HCT116 (cell line): Measurements from ENCODE around the gene COL23A1. TPM values are rescaled to one million over a fixed set of nuclear protein-coding genes. Genes with fewer than 3 reads are reported as not detected.

Experiments used
- ATAC-seq: fragments of 200-7000 bp; cut with Tn5 transposase; 2 replicates; pipeline ENCODE4 v1.9.1; 2020; ENCODE audit warnings: mild to moderate bottlenecking, moderate library complexity
- BruUV-seq: library from RNA; stranded (reverse); fragments of 400-500 nt; replicated peaks from 2 replicates; lab custom pipeline; 2021; lab: Mats Ljungman, UMichigan
- CTCF ChIA-PET: fragments of 300-600 bp; sonication (Branson Sonifier 250); formaldehyde crosslinking; loops from one replicate; lab custom pipeline; 2021; ENCODE audit warnings: antibody characterized with exemption; lab: Charles Lee
- POLR2A ChIA-PET: fragments of 300-600, 350-600 bp; sonication (Branson Sonifier 250); formaldehyde crosslinking; loops from one replicate; lab custom pipeline; 2021; ENCODE audit warnings: antibody characterized with exemption; lab: Charles Lee
- RAD21 ChIA-PET, 2 experiments: fragments of 300-600 bp; sonication (Branson Sonifier 250); formaldehyde crosslinking; loops; one replicate each; lab custom pipeline; 2023; ENCODE audit warnings: low total read pairs in 2 of 2; ENCODE audit not compliant: uncharacterized antibody in 2 of 2, unreplicated experiment in 2 of 2, low non-redundant PET in 1 of 2; lab: Charles Lee
- DNase-seq: peaks from one replicate; pipeline ENCODE4 v3.0.0-alpha.2; 2010; ENCODE audit warnings: low read depth, low spot score
- H2AFZ ChIP-seq: fragments of 200-600 bp; shearing (Covaris generic), sonication (generic); 2 replicates; pipeline ENCODE4 v1.6.1; 2017; ENCODE audit warnings: low read depth, mixed run types, mixed read lengths, antibody characterized with exemption, low read length; ENCODE audit not compliant: poor library complexity, severe bottlenecking
- H3K27ac ChIP-seq: 2 replicates; pipeline ENCODE4 v1.5.1; 2012; ENCODE audit warnings: low read depth, low read length
- H3K27me3 ChIP-seq: fragments of 200-600 bp; sonication (generic); 2 replicates; pipeline ENCODE4 v1.6.1; 2016; ENCODE audit warnings: mixed run types, low read length, mixed read lengths; ENCODE audit not compliant: insufficient read depth
- H3K36me3 ChIP-seq, 2 experiments: fragments of 200-500 bp in 1 of 2; fragments of 200-600 bp in 1 of 2; sonication (Bioruptor generic) in 1 of 2; sonication (generic) in 1 of 2; 2 replicates each; pipeline versions ENCODE4 v1.5.1 to v1.6.1; 2014 to 2016; ENCODE audit warnings: low read length in 2 of 2, inconsistent platforms in 1 of 2, mixed read lengths in 1 of 2, mixed run types in 1 of 2; ENCODE audit not compliant: insufficient read depth in 2 of 2, control insufficient read depth in 1 of 2
- H3K4me1 ChIP-seq, 2 experiments: fragments of 200-600 bp in 1 of 2; sonication (generic) in 1 of 2; 2 replicates each; pipeline versions ENCODE4 v1.5.1 to v1.6.1; 2012 to 2017; ENCODE audit warnings: low read length in 2 of 2, inconsistent platforms in 1 of 2, mild to moderate bottlenecking in 1 of 2, mixed read lengths in 1 of 2, mixed run types in 1 of 2, moderate library complexity in 1 of 2; ENCODE audit not compliant: insufficient read depth in 2 of 2, control insufficient read depth in 1 of 2
- H3K4me2 ChIP-seq: fragments of 200-600 bp; sonication (generic); 2 replicates; pipeline ENCODE4 v1.6.1; 2017; ENCODE audit warnings: mixed run types, low read length, mixed read lengths
- H3K4me3 ChIP-seq, 2 experiments: fragments of 200-600 bp in 1 of 2; sonication (generic) in 1 of 2; replicated peaks in 1 of 2; 2 replicates each; pipeline ENCODE4 v1.5.1; 2011 to 2016; ENCODE audit warnings: low read length in 2 of 2, control low read depth in 1 of 2, low read depth in 1 of 2, mild to moderate bottlenecking in 1 of 2, mixed read lengths in 1 of 2, mixed run types in 1 of 2
- H3K79me2 ChIP-seq: fragments of 200-600 bp; sonication (generic); 2 replicates; pipeline ENCODE4 v1.6.1; 2017; ENCODE audit warnings: mild to moderate bottlenecking, mixed run types, low read length, moderate library complexity, mixed read lengths; ENCODE audit not compliant: insufficient read depth
- H3K9ac ChIP-seq: fragments of 200-600 bp; sonication (generic); 2 replicates; pipeline ENCODE4 v1.6.1; 2016; ENCODE audit warnings: low read length, mixed read lengths
- H3K9me2 ChIP-seq: fragments of 200-600 bp; sonication (generic), shearing (Covaris generic); 2 replicates; pipeline ENCODE4 v1.6.1; 2017; ENCODE audit warnings: mixed run types, mild to moderate bottlenecking, moderate library complexity; ENCODE audit not compliant: insufficient read depth
- H3K9me3 ChIP-seq, 2 experiments: fragments of 200-500 bp in 1 of 2; fragments of 200-600 bp in 1 of 2; sonication (Bioruptor generic) in 1 of 2; sonication (generic) in 1 of 2; 2 replicates each; pipeline ENCODE4 v1.6.1; 2014 to 2017; ENCODE audit warnings: low read length in 2 of 2, mixed read lengths in 2 of 2, inconsistent platforms in 1 of 2, low read depth in 1 of 2, mild to moderate bottlenecking in 1 of 2, mixed run types in 1 of 2, moderate library complexity in 1 of 2; ENCODE audit not compliant: control insufficient read depth in 1 of 2, insufficient read depth in 1 of 2
- H4K20me1 ChIP-seq: fragments of 200-600 bp; sonication (generic), shearing (Covaris generic); 2 replicates; pipeline ENCODE4 v1.6.1; 2017; ENCODE audit warnings: mixed run types, mild to moderate bottlenecking, moderate library complexity; ENCODE audit not compliant: insufficient read depth
- CEBPB ChIP-seq: IDR thresholded peaks from 2 replicates; pipeline ENCODE4 v1.6.1; 2012; ENCODE audit warnings: low read depth
- FOSL1 ChIP-seq: IDR thresholded peaks from 2 replicates; pipeline ENCODE4 v1.6.1; 2012; ENCODE audit warnings: low read depth
- JUND ChIP-seq: IDR thresholded peaks from 2 replicates; pipeline ENCODE4 v1.6.1; 2012
- POLR2A ChIP-seq: IDR thresholded peaks from 2 replicates; pipeline ENCODE4 v1.7.0; 2011; ENCODE audit warnings: borderline replicate concordance; ENCODE audit not compliant: insufficient read depth, insufficient read length; ENCODE audit errors: extremely low read depth
- POLR2AphosphoS5 ChIP-seq: IDR thresholded peaks from 2 replicates; pipeline ENCODE4 v1.6.1; 2011; ENCODE audit warnings: mild to moderate bottlenecking, low read depth, low read length, moderate library complexity
- SIN3A ChIP-seq: IDR thresholded peaks from 2 replicates; pipeline ENCODE4 v1.6.1; 2012; ENCODE audit warnings: low read depth
- TCF7L2 ChIP-seq: IDR thresholded peaks from 2 replicates; pipeline ENCODE4 v1.7.0; 2011; ENCODE audit warnings: borderline replicate concordance, inconsistent platforms; ENCODE audit not compliant: insufficient read depth, insufficient read length; ENCODE audit errors: extremely low read depth
- YY1 ChIP-seq: IDR thresholded peaks from 2 replicates; pipeline ENCODE4 v1.6.1; 2011; ENCODE audit warnings: low read length, low read depth, moderate library complexity, mild to moderate bottlenecking; ENCODE audit not compliant: insufficient replicate concordance; ENCODE audit errors: extremely low read depth
- intact Hi-C: fragments of 100-400 bp; cut with micrococcal nuclease; formaldehyde crosslinking; loops from 2 replicates; pipeline ENCODE4 v1.10.0; 2022
- total RNA-seq: library from RNA; stranded (reverse); gene quantifications from one replicate; pipeline ENCODE4 v1.2.1, GENCODE V29; 2021; ENCODE audit not compliant: unreplicated experiment
- TF ChIP-seq, protein P1 (sequence below): IDR thresholded peaks from 2 replicates; pipeline ENCODE4 v1.6.1; 2012
- TF ChIP-seq, protein P2 (sequence below): IDR thresholded peaks from 2 replicates; pipeline ENCODE4 v1.6.1; 2012

COL23A1 gene
- total RNA-seq, 1 experiment from 2014 or later = not detected

DNA sequence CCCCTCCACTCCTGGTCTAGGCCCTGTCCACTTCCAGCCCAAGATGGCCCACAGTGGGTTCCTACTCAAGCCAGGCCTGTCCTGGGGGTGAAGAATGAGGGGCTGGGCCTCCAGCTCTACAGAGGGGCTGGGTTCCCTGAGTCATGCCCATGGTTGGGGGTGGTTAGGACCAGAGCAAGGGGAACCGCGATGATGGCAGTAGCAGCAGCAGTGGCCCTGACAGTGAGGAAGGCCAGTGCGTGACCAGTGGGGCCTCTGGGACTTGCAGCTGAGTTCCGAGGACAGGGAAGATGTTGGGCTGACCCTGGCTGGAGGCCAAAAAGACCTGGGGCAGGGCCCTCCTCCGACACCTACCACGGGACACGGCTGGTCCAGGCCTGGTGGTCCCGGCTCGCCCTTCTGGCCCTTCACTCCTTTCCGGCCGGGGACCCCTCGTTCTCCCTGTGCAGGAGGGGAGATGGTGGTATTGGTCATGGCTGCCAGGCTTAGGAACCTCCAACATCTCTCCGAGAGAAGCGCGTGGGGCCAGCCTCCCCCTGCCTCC, 348.4 kb downstream of the COL23A1 start:
- Histone ChIP-seq H3K9ac (no peak overlapping the region), H3K79me2 (no peaks in the 10 kb centered on the region), H3K4me2 (no peak overlapping the region), H3K9me2 (no peaks in the 10 kb centered on the region), H3K9me3 (no peaks in the 10 kb centered on the region), H3K36me3 (no peaks in the 10 kb centered on the region), H2AFZ (no peak overlapping the region), H4K20me1 (no peaks in the 10 kb centered on the region), H3K4me1 (no peaks in the 10 kb centered on the region), H3K27ac (no peak overlapping the region), H3K27me3 (no peaks in the 10 kb centered on the region), H3K4me3 (no peak overlapping the region)
- ATAC-seq = no peak
- intact Hi-C loops = no loop called here
- TF ChIP-seq POLR2A = no peak
- TF ChIP-seq, protein P1, sequence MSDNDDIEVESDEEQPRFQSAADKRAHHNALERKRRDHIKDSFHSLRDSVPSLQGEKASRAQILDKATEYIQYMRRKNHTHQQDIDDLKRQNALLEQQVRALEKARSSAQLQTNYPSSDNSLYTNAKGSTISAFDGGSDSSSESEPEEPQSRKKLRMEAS = no peak
- TF ChIP-seq CEBPB = no peak
- TF ChIP-seq TCF7L2 = no peak
- TF ChIP-seq JUND = no peak
- no peak for TF ChIP-seq SIN3A
- no TSS peak for BruUV-seq
- CTCF ChIA-PET = no interaction called here
- RAD21 ChIA-PET = no interaction called here
- DNase-seq = no peak
- POLR2A ChIA-PET = no interaction called here

DNA sequence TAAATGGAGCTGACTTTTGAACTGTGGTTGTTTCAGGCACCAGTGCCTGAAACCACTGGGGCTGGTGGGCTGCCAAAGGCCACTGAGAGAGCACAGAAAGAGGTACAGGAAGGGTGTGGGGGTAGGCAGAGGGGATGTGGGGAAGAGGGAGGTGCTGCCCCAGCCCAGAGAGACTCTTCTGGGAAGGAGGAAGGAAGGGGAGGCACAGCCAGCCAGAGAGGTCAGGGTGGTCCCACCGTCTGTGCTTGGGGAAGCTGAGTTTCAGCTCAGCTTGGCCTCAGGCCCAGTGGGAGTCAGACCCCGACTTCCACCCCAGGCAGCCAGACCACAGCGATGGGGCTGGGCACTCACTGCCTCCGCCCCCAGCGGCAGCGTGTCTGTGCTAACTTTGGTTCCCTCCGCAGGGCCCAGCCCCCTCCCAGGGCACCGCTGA, 348.9 kb downstream of the COL23A1 start:
- H3K9me2 ChIP-seq = no peaks in the 10 kb centered on the region
- no peaks in the 10 kb centered on the region for H3K4me1 ChIP-seq
- ATAC-seq = no peak
- H2AFZ ChIP-seq = no peak overlapping the region
- H3K36me3 ChIP-seq = no peaks in the 10 kb centered on the region
- H3K4me2 ChIP-seq = no peak overlapping the region
- H3K9me3 ChIP-seq = no peaks in the 10 kb centered on the region
- H3K9ac ChIP-seq = no peak overlapping the region
- no peaks in the 10 kb centered on the region for H3K79me2 ChIP-seq
- no peak for TF ChIP-seq POLR2A
- no peak for TF ChIP-seq FOSL1
- no peak for TF ChIP-seq YY1
- TF ChIP-seq, protein P2, sequence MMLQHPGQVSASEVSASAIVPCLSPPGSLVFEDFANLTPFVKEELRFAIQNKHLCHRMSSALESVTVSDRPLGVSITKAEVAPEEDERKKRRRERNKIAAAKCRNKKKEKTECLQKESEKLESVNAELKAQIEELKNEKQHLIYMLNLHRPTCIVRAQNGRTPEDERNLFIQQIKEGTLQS = no peak
- TF ChIP-seq POLR2AphosphoS5 = no peak
- H3K27me3 ChIP-seq = no peaks in the 10 kb centered on the region
- no peaks in the 10 kb centered on the region for H4K20me1 ChIP-seq
- ChIA-PET POLR2A (no interaction called here), CTCF (no interaction called here), RAD21 (no interaction called here)
- DNase-seq = no peak
- intact Hi-C loops = no loop called here
- H3K4me3 ChIP-seq = no peak overlapping the region
- H3K27ac ChIP-seq = no peak overlapping the region
- no TSS peak for BruUV-seq
